Heart left ventricle (tissue), 16 donors: ENCODE results near the gene NTNG2. TPM values are rescaled to one million over a fixed set of nuclear protein-coding genes. Genes with fewer than 3 reads are reported as not detected.

Experiments used
- ATAC-seq, 4 donors: fragments of 200-7000 bp; cut with Tn5 transposase; one replicate each; pipeline ENCODE4 v1.9.1; 2020 to 2022; ENCODE audit warnings: moderate library complexity in 4 of 4, mild to moderate bottlenecking in 3 of 4, moderate number of reproducible peaks in 1 of 4
- DNase-seq, 5 donors: peaks; one replicate each; pipeline ENCODE4 v3.0.0-alpha.2; 2020
- H3K27ac ChIP-seq, 12 donors: fragments of 200-600 bp; sonication (generic) in 4 of 12; one replicate each; pipeline versions ENCODE4 v1.5.0 to v1.8.0; 2016 to 2022; ENCODE audit warnings: mild to moderate bottlenecking in 2 of 12
- H3K27me3 ChIP-seq, 9 donors: fragments of 200-600 bp; sonication (generic) in 2 of 9; one replicate each; pipeline versions ENCODE4 v1.5.1 to v1.8.0; 2016 to 2022; ENCODE audit warnings: mild to moderate bottlenecking in 3 of 9
- H3K36me3 ChIP-seq, 9 donors: fragments of 200-600 bp; sonication (generic) in 2 of 9; one replicate each; pipeline versions ENCODE4 v1.5.0 to v1.8.0; 2018 to 2022; ENCODE audit warnings: mild to moderate bottlenecking in 2 of 9
- H3K4me1 ChIP-seq, 12 donors: fragments of 200-600 bp; sonication (generic) in 4 of 12; one replicate each; pipeline versions ENCODE4 v1.5.0 to v1.8.0; 2016 to 2022; ENCODE audit warnings: mild to moderate bottlenecking in 3 of 12
- H3K4me3 ChIP-seq, 12 donors: fragments of 200-600 bp; sonication (generic) in 4 of 12; one replicate each; pipeline versions ENCODE4 v1.5.0 to v1.8.0; 2017 to 2022; ENCODE audit warnings: mild to moderate bottlenecking in 9 of 12, moderate library complexity in 4 of 12
- H3K9me3 ChIP-seq, 12 donors: fragments of 200-600 bp; sonication (generic) in 4 of 12; one replicate each; pipeline versions ENCODE4 v1.5.0 to v1.8.0; 2016 to 2022; ENCODE audit warnings: mild to moderate bottlenecking in 1 of 12
- CTCF ChIP-seq, 12 donors: fragments of 200-600 bp; sonication (generic) in 4 of 12; IDR thresholded peaks; one replicate each; pipeline versions ENCODE4 v1.5.0 to v1.8.0; 2018 to 2022; ENCODE audit warnings: antibody characterized with exemption in 12 of 12, mild to moderate bottlenecking in 5 of 12
- POLR2A ChIP-seq, 2 donors: fragments of 450-650 bp; IDR thresholded peaks; one replicate each; pipeline ENCODE4 v1.6.1; 2017; ENCODE audit warnings: antibody characterized with exemption in 2 of 2, mild to moderate bottlenecking in 2 of 2, moderate library complexity in 2 of 2
- WGBS, 4 donors: extraction: QIAGEN DNeasy Blood & Tissue Kit in 2 of 4; methylation state at CpG; one replicate each; pipeline versions ENCODE4 v1.1.5 to v1.1.7; 2013 to 2018; 5-methylcytosine and 5-hydroxymethylcytosine counted together
- intact Hi-C, 10 donors: fragments of 100-400 bp; cut with DNase I; formaldehyde crosslinking; loops; one replicate each; pipeline versions ENCODE4 v1.11.1 to v1.14.2; 2022
- polyA plus RNA-seq, 2 donors: library from polyadenylated mRNA; stranded (reverse); fragments of 200-250 nt; gene quantifications; one replicate each; pipeline ENCODE4 v1.2.3, GENCODE V29; 2013
- total RNA-seq, 9 donors: library from RNA; depleted of rRNA in 2 of 9; stranded (reverse); fragments of >200 nt in 2 of 9; fragmentation: NEBNext Ultra II Directional in 3 of 9; extraction: Animal tissue kit (Norgen Biotek cat#: 25700) in 3 of 9; gene quantifications; one replicate each; pipeline versions ENCODE4 v1.1.0 to v1.2.4, GENCODE V29; 2016 to 2023
- donor health status: ischemic (EF 13 %, LVEDD 7.1; RV severe dilation, severe dysfunction).
- donor health status: healthy with polysubstance abuse.
- donor health status: DM: no; HTN: yes; CAD: no.
- donor health status: DM: no; HTN: no; CAD: no.
- donor health status: ischemic (EF 25% LVEDD 6.9; RV normal size, moderate dysfunction).
- donor health status: ischemic (EF 25% LVEDD 5.7; RV mildly dilated, moderate dysfunction).
- donor health status: healthy.
- donor health status: DM: yes; HTN: yes; CAD: no.
- donor health status: ischemic (EF 35%, LVEDD 5.7; RV mildly dilated, moderate dysfunction).
- donor health status: nonischemic (EF 11% LVEDD 7.7; RV severe dilation, severe dysfunction).
- donor health status: DM: yes; HTN: yes; CAD: no.
- donor health status: PGD.
- donor health status: ischemic (EF 29% LVEDD 5.4; RV normal size, mild dysfunction).
- donor health status: nonischemic (EF 23%, LVEDD 6.1; RV moderate dilation, normal function).

The NTNG2 gene
- total and polyA plus RNA-seq, 11 donors, result 0.28 to 4.1 (median 2.2) TPM

- WGBS, 4 donors, result 54 to 63% (median 59%) methylated on average over 8 to 9 of the region's 9 CpGs
- Histone ChIP-seq H3K4me1 (peaks cover 0 to 35% (median 12%) of the 10 kb centered on the region in 12 donors), H3K27me3 (peaks cover 0 to 4% (median 0%) of the 10 kb centered on the region in 9 donors), H3K36me3 (no peaks in the 10 kb centered on the region), H3K4me3 (no peak overlapping the region), H3K9me3 (no peaks in the 10 kb centered on the region), H3K27ac (peak overlapping the region in 5 of 12 donors; percentile 3 to 63 (median 40))
- peak; percentile 37 to 68 (median 48) for ATAC-seq
- intact Hi-C loops, result loop anchor here (2.0 to 10.0 kb wide), 12 partner anchors 65 to 475 kb away; partner anchors contain the start of gene MED27 (in 3 of the 10)
- TF ChIP-seq CTCF (IDR thresholded peaks at IDR 0.05) (no peak), POLR2A (IDR thresholded peaks at IDR 0.05) (no peak)
- peak in 4 of 5 donors; percentile 55 to 86 (median 68) for DNase-seq
Measured at GRCh38 chr9:132237481-132237880, 75.6 kb downstream of the NTNG2 start.

- Histone ChIP-seq H3K4me1 (peaks cover 0 to 41% (median 13%) of the 10 kb centered on the region in 12 donors), H3K4me3 (no peak overlapping the region), H3K36me3 (no peaks in the 10 kb centered on the region), H3K27me3 (peaks cover 0 to 4% (median 0%) of the 10 kb centered on the region in 9 donors), H3K27ac (peak overlapping the region in 1 of 12 donors; percentile 63), H3K9me3 (no peaks in the 10 kb centered on the region)
- intact Hi-C loops, result loop anchor here in 7 of 10 donors (5.0 to 10.0 kb wide), 9 partner anchors 66 to 476 kb away; partner anchors contain the start of gene MED27 (in 3 of the 7)
- ATAC-seq (no peak), DNase-seq (no peak)
- WGBS, 4 donors, result 83 to 89% (median 85%) methylated on average over 20 to 22 of the region's 22 CpGs
- TF ChIP-seq CTCF (IDR thresholded peaks at IDR 0.05) (no peak), POLR2A (IDR thresholded peaks at IDR 0.05) (no peak)
Measured at GRCh38 chr9:132238026-132238972, 76.4 kb downstream of the NTNG2 start.

GRCh38 chr9:132238992-132239391, 77.1 kb downstream of the NTNG2 start:
- 60 to 81% (median 67%) methylated on average over 19 of the region's 19 CpGs for WGBS, 4 donors
- Histone ChIP-seq H3K27me3 (peaks cover 0 to 4% (median 0%) of the 10 kb centered on the region in 9 donors), H3K4me1 (peaks cover 0 to 41% (median 13%) of the 10 kb centered on the region in 12 donors), H3K36me3 (no peaks in the 10 kb centered on the region), H3K4me3 (no peak overlapping the region), H3K9me3 (no peaks in the 10 kb centered on the region), H3K27ac (no peak overlapping the region)
- TF ChIP-seq POLR2A (IDR thresholded peaks at IDR 0.05) (no peak), CTCF (IDR thresholded peaks at IDR 0.05) (no peak)
- ATAC-seq (no peak), DNase-seq (no peak)
- intact Hi-C loops, result loop anchor here in 7 of 10 donors (5.0 to 10.0 kb wide), 9 partner anchors 67 to 477 kb away; partner anchors contain the start of gene MED27 (in 3 of the 7)

GRCh38 chr9:132239518-132239917, 77.7 kb downstream of the NTNG2 start:
- intact Hi-C loops, result loop anchor here in 7 of 10 donors (5.0 to 10.0 kb wide), 9 partner anchors 67 to 477 kb away; partner anchors contain the start of gene MED27 (in 3 of the 7)
- Histone ChIP-seq H3K4me1 (peaks cover 0 to 42% (median 13%) of the 10 kb centered on the region in 12 donors), H3K4me3 (no peak overlapping the region), H3K27ac (no peak overlapping the region), H3K27me3 (peaks cover 0 to 4% (median 0%) of the 10 kb centered on the region in 9 donors), H3K36me3 (no peaks in the 10 kb centered on the region), H3K9me3 (no peaks in the 10 kb centered on the region)
- TF ChIP-seq CTCF (IDR thresholded peaks at IDR 0.05), result no peak
- no peak for TF ChIP-seq POLR2A (IDR thresholded peaks at IDR 0.05)
- 61 to 75% (median 63%) methylated on average over 3 of the region's 3 CpGs for WGBS, 4 donors
- ATAC-seq (no peak), DNase-seq (no peak)
